ENCODE data around the gene PSME3IP1.
A peak's percentile ranks its signal among the peaks of the same experiment; 100 is the strongest.

PSME3IP1 gene, protein sequence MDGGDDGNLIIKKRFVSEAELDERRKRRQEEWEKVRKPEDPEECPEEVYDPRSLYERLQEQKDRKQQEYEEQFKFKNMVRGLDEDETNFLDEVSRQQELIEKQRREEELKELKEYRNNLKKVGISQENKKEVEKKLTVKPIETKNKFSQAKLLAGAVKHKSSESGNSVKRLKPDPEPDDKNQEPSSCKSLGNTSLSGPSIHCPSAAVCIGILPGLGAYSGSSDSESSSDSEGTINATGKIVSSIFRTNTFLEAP

DNA sequence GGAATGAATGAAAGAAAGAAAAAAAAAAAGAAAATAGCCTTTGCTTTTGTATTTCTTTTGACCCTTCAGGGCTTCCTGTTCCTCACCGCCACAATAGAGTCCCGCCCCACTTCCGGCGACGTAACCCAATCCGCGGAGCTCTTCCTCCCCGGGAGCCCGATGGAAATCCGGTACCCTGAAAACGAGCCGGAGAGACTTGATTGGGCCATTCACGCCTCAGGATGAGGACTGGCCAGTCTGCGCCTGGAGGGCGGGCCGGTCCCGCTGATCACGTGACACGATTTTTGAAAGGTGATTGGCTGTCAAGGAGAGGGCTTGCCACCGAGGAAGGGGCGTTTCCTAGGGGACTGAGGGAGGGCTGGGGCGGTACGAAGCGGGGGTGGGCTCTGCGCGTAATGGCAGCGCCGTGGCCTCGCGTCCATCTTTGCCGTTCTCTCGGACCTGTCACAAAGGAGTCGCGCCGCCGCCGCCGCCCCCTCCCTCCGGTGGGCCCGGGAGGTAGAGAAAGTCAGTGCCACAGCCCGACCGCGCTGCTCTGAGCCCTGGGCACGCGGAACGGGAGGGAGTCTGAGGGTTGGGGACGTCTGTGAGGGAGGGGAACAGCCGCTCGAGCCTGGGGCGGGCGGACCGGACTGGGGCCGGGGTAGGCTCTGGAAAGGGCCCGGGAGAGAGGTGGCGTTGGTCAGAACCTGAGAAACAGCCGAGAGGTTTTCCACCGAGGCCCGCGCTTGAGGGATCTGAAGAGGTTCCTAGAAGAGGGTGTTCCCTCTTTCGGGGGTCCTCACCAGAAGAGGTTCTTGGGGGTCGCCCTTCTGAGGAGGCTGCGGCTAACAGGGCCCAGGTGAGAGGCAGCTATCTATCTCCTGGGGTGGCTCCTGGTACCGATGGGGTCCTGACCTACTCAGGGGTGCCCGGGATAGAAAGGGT, at the start of gene PSME3IP1, which contains the start of gene RSPRY1:
PSME3IP1 (minus strand) TSS at position 95 of the 927 bp plus-strand sequence. CDS start 12,185 bp downstream, outside the sequence.
RSPRY1 (plus strand) TSS at position 385 of the 927 bp plus-strand sequence. CDS start 18,330 bp downstream, outside the sequence.
- in situ Hi-C loops (cut with HindIII; ENCODE audit: low pct_ligation_motif_present, low sequenced_read_pairs) = no loop called here
- Histone ChIP-seq H3K36me3 (replicated peaks) (no peaks in the 10 kb centered on the region), H3K27ac (peak within 1 kb of the TSS; percentile 87), H3K4me3 (ENCODE audit: low read depth, low read length) (peak within 1 kb of the TSS; percentile 90), H3K27me3 (replicated peaks) (no peaks in the 10 kb centered on the region)
- peak; percentile 99 for DNase-seq
- TF ChIP-seq, protein P1, sequence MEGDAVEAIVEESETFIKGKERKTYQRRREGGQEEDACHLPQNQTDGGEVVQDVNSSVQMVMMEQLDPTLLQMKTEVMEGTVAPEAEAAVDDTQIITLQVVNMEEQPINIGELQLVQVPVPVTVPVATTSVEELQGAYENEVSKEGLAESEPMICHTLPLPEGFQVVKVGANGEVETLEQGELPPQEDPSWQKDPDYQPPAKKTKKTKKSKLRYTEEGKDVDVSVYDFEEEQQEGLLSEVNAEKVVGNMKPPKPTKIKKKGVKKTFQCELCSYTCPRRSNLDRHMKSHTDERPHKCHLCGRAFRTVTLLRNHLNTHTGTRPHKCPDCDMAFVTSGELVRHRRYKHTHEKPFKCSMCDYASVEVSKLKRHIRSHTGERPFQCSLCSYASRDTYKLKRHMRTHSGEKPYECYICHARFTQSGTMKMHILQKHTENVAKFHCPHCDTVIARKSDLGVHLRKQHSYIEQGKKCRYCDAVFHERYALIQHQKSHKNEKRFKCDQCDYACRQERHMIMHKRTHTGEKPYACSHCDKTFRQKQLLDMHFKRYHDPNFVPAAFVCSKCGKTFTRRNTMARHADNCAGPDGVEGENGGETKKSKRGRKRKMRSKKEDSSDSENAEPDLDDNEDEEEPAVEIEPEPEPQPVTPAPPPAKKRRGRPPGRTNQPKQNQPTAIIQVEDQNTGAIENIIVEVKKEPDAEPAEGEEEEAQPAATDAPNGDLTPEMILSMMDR (IDR thresholded peaks at IDR 0.05; ENCODE audit: low read depth, low read length, missing control alignments) = no peak

DNA sequence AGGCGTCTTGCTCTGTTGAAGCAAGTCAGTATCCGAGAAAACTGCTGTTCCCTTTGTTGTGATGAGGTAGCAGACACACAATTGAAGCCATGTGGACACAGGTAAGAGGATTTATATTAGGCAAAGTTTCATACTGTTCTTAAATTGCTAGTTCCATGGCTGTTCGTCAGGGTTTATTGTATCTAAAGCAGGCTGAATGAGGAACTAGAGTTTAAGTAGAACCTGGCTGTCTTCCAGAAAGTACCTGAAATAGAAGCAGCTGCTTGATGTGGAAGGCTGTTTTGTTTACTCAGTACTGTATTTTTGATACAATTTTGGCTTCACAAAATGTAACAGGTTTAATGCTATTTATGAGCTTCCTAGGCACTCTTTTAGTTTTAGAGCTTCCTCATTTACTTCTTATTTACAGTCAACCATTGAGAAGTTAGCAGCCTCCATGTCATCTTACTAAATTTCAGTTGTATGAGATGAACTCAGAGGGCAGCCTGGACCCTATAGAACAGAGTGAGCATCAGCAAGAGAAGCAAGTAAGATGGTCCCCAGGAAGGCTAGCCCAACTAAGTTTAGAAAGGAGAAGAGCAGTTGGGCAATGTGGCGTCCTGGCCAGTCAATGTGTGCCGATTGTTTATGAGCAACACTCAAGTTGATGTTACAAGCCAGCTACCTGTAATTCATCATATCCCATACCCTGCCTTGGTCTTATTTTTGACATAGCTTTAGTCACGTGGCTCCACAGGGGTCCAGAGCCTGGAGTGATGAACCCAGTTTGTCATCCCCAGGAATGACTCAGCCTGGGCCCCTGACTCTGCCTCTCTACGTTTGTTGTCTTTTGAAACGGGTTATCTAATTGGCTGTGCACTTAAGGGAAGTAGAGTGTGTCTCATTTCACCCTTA, 49.5 kb upstream of the PSME3IP1 start:
- peak overlapping the region; percentile 47 for H3K27ac ChIP-seq
- H3K36me3 ChIP-seq (replicated peaks) = peaks cover 51% of the 10 kb centered on the region
- TF ChIP-seq, protein P1 (IDR thresholded peaks at IDR 0.05; ENCODE audit: low read depth, low read length, missing control alignments) = no peak
- H3K4me3 ChIP-seq (ENCODE audit: low read depth, low read length) = no peak overlapping the region
- in situ Hi-C loops (cut with HindIII; ENCODE audit: low pct_ligation_motif_present, low sequenced_read_pairs) = no loop called here
- peak; percentile 95 for DNase-seq
- H3K27me3 ChIP-seq (replicated peaks) = no peaks in the 10 kb centered on the region

DNA sequence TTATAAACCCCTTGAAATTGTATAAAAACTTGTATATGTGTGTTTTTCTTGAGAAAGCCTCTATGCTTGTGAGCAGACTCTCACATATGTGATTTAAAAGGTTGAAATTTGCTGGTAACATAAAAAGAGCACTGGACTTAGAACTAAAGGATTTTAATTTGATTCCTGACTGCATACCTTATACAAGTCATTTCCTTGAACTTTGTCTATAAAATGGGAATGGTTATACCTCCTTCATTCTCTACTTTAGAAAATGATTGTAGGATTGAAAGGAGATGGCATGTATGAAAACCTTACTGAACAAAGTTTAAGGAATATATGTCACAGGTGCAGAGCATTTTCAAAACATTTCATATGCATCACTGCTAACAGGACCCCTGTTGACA, 48.9 kb upstream of the PSME3IP1 start:
- in situ Hi-C loops (cut with HindIII; ENCODE audit: low pct_ligation_motif_present, low sequenced_read_pairs) = no loop called here
- Histone ChIP-seq H3K4me3 (ENCODE audit: low read depth, low read length) (no peak overlapping the region), H3K36me3 (replicated peaks) (peaks cover 51% of the 10 kb centered on the region), H3K27ac (no peak overlapping the region), H3K27me3 (replicated peaks) (no peaks in the 10 kb centered on the region)
- DNase-seq = no peak
- TF ChIP-seq, protein P1 (IDR thresholded peaks at IDR 0.05; ENCODE audit: low read depth, low read length, missing control alignments) = no peak

DNA sequence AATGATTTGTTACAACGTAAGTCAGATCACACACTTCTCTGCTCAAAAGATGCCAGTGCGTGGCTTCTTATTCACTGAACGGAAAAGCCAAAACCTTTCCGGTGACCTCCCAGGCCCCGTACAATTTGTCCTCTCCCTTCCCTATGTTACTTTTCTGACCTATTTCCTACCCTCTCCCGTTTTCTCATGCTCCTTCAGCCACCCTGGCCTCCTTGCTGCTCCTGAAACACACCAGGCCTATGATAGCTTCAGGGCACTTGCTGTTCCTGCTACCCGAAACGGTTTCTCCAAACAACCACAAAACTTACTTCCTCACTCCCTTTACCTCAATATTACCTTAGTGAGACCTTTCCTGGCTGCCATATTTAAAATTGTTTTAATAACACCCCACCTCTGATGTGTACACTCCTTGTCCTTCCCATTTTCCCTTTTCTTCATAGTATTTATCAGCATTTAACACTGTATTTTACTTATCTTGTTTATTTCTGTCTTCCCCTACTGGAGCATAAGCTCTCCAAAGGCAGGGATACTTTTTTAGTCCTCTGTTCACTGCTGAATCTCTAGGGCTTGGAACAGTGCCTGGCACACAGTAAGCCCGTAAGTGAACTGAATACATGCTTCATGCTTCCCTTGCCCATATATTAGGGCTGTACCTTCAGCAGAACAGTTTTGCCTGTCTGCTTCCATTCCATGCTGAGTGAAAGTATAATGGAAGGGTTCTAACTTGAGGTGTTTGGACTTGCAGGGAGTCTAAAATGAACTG, 48.3 kb upstream of the PSME3IP1 start:
- H3K36me3 ChIP-seq (replicated peaks) = peaks cover 51% of the 10 kb centered on the region

More for the DNA sequence above, 48.3 kb upstream of the PSME3IP1 start:
- Histone ChIP-seq H3K27ac (no peak overlapping the region), H3K27me3 (replicated peaks) (no peaks in the 10 kb centered on the region), H3K4me3 (ENCODE audit: low read depth, low read length) (no peak overlapping the region)
- TF ChIP-seq, protein P1 (IDR thresholded peaks at IDR 0.05; ENCODE audit: low read depth, low read length, missing control alignments) = no peak
- no peak for DNase-seq
- in situ Hi-C loops (cut with HindIII; ENCODE audit: low pct_ligation_motif_present, low sequenced_read_pairs) = no loop called here

Data from brain microvascular endothelial cell (primary cell).